ENCODE data around the gene ANKRD42.

DNA sequence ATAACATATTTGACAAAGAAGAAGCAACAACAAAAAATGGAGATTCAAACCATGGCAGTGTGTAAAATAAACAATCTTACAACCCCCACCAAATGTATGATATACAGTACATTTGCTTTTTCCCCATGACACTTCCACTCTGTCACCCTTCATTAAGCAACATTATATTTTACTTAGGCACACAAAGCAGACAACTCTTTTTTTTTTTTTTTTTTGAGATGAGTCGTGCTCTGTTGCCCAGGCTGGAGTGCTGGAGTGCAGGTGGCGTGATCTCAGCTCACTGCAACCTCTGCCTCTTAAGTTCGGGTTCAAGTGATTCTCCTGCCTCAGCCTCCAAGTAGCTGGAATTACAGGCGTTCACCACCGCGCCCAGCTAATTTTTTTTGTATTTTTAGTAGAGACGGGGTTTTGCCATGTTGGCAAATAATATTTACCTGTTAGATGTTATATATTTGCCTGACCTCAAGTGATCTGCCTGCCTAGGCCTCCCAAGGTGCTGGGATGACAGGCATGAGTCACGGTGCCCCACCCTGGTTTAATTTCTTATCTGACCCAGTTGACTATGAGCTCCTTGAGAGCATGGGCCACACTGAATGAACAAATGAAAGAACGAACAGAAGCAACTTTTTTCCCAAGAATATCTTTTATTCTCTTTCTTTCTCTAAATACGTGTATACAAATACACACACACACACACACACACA lies 42.1 kb upstream of the ANKRD42 start:
- TF ChIP-seq, protein P1, sequence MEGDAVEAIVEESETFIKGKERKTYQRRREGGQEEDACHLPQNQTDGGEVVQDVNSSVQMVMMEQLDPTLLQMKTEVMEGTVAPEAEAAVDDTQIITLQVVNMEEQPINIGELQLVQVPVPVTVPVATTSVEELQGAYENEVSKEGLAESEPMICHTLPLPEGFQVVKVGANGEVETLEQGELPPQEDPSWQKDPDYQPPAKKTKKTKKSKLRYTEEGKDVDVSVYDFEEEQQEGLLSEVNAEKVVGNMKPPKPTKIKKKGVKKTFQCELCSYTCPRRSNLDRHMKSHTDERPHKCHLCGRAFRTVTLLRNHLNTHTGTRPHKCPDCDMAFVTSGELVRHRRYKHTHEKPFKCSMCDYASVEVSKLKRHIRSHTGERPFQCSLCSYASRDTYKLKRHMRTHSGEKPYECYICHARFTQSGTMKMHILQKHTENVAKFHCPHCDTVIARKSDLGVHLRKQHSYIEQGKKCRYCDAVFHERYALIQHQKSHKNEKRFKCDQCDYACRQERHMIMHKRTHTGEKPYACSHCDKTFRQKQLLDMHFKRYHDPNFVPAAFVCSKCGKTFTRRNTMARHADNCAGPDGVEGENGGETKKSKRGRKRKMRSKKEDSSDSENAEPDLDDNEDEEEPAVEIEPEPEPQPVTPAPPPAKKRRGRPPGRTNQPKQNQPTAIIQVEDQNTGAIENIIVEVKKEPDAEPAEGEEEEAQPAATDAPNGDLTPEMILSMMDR (conservative IDR thresholded peaks at IDR 0.05): no peak
- TF ChIP-seq ZFX (IDR thresholded peaks at IDR 0.05): no peak
